Stimulated activated naive B cell treated with anti-CD40 and anti-IgM and Interleukin-4, amounts not matched to agents 10 μg/mL and 1 μg/mL and 100 μg/mL, for 72 hours (primary cell): Measurements from ENCODE around the gene PRMT2.
A peak's percentile ranks its signal among the peaks of the same experiment; 100 is the strongest.
"Not testable (repeated sequence)": the region's sequence is repeated elsewhere in the genome, so short reads cannot be mapped to it uniquely, and the experiment has no call there.

Source experiments
- ATAC-seq, 2 donors: fragments of 150-1000 bp; cut with Tn5 transposase; replicated peaks; 2 replicates each; pipeline ENCODE4 v1.10.0; 2021; ENCODE audit warnings: moderate library complexity in 1 of 2
- DNase-seq: peaks from one replicate; pipeline ENCODE4 v3.0.0; 2021
- H3K27ac Mint-ChIP-seq: one replicate; pipeline ENCODE4 v1.8.0; 2022; ENCODE audit warnings: mild to moderate bottlenecking, mixed read lengths
- H3K27me3 Mint-ChIP-seq, 2 donors: one replicate each; pipeline ENCODE4 v1.8.0; 2022; ENCODE audit warnings: mixed read lengths in 2 of 2
- H3K36me3 Mint-ChIP-seq, 2 donors: one replicate each; pipeline ENCODE4 v1.8.0; 2022; ENCODE audit warnings: mixed read lengths in 2 of 2, mild to moderate bottlenecking in 1 of 2
- H3K4me1 Mint-ChIP-seq, 2 donors: one replicate each; pipeline ENCODE4 v1.8.0; 2022; ENCODE audit warnings: mixed read lengths in 2 of 2, mild to moderate bottlenecking in 1 of 2
- H3K4me3 Mint-ChIP-seq, 2 donors: one replicate each; pipeline ENCODE4 v1.8.0; 2022; ENCODE audit warnings: mild to moderate bottlenecking in 2 of 2, mixed read lengths in 2 of 2, moderate library complexity in 1 of 2
- H3K9me3 Mint-ChIP-seq, 2 donors: one replicate each; pipeline ENCODE4 v1.8.0; 2022; ENCODE audit warnings: mixed read lengths in 2 of 2, mild to moderate bottlenecking in 1 of 2

The PRMT2 gene

DNA sequence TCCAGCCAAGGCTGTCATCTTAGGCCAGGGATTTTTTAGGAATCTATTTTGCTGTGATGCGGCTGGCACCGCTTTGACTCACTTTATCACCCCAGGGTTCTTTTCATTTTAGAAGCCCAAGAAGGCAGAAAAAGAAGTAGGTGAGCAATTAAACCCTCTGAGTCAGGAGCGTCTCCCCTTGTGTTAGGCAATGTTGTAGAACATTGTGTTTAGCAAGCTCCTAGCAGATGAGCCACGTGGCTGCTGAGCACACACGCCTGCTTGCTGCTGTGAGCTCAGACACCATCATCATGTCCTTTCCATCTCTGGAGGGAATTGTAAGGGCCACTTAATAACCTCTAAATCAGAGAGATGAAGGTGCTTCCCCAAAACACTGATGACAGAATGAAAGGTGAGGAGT is 46.1 kb downstream of the PRMT2 start:
- H3K4me3 Mint-ChIP-seq, H3K27ac Mint-ChIP-seq, H3K4me1 Mint-ChIP-seq, H3K36me3 Mint-ChIP-seq, H3K9me3 Mint-ChIP-seq, ATAC-seq, DNase-seq: not testable (repeated sequence)
- H3K27me3 Mint-ChIP-seq, result peaks cover 18 to 20% of the 10 kb centered on the region in 2 donors

DNA sequence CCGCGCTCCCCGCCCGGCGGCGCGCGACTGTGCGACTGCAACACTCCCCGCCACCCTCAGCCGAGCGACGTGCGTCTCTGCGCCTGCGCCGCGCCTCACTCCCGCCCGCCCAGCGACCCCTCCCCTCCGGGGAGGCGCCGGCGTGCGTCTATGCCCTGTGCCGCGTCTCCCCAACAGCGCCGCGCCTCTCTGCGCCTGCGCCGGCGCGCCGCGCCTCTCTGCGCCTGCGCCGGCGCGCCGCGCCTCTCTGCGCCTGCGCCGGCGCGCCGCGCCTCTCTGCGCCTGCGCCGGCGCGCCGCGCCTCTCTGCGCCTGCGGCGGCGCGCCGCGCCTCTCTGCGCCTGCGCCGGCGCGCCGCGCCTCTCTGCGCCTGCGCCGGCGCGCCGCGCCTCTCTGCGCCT is 63.2 kb downstream of the PRMT2 start:
- H3K9me3 Mint-ChIP-seq, ATAC-seq, H3K27me3 Mint-ChIP-seq, H3K36me3 Mint-ChIP-seq, DNase-seq, H3K27ac Mint-ChIP-seq, H3K4me3 Mint-ChIP-seq, H3K4me1 Mint-ChIP-seq: not testable (repeated sequence)

DNA sequence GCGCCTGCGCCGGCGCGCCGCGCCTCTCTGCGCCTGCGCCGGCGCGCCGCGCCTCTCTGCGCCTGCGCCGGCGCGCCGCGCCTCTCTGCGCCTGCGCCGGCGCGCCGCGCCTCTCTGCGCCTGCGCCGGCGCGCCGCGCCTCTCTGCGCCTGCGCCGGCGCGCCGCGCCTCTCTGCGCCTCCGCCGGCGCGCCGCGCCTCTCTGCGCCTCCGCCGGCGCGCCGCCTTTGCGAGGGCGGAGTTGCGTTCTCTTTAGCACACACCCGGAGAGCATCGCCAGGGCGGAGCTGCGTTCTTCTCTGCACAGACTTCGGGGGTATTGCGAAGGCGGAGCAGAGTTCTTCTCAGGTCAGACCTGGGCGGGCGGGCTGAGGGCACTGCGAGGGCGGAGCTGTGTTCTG is 63.6 kb downstream of the PRMT2 start:
- not testable (repeated sequence) for H3K9me3 Mint-ChIP-seq

More for the DNA sequence above, 63.6 kb downstream of the PRMT2 start:
- ATAC-seq, result peak in 1 of 2 donors; percentile 58
- H3K27me3 Mint-ChIP-seq, H3K27ac Mint-ChIP-seq, H3K4me1 Mint-ChIP-seq, H3K36me3 Mint-ChIP-seq, DNase-seq, H3K4me3 Mint-ChIP-seq: not testable (repeated sequence)
